IPS DF 4.7 (cell line): ENCODE results near the gene PDE8B.

Experiments used
- DNase-seq: peaks from one replicate; pipeline ENCODE4 v3.0.0-alpha.2; 2013; ENCODE audit warnings: low spot score; ENCODE audit errors: extremely low read depth

PDE8B gene

DNA sequence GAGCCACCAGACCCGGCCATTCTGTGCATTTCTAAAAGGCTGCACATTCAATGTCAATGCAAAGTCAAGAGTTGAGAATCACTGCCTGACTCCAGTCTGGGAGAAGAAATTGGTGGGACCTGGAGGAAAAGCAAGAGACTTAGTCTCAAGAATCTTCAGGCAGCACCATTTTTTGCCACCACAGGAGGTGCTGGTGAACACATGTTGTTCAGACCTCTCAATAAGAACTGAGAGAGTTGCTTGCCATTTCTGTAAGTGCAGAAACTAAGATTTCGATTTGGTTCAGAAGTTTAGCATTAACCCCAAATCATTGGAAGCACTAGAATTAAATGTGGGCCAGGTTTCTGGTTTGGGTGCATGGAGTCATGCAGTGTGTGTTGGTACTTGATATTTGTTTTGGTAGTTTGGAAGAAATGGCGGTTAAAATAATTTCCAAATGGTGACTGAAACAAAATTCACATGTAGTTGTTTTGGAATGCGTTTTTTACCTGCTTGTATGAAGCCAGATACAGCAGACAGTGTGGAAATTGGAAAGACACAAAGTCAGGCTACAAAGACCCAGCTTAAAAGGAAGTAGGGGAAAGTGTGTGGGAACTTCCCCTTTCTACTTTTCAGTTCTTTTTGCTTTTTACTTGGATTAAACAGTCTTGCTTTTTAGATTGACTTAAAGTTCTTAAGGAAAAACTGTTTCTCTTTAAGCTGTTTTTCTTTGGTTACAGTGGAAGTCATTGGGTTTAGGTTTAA, 20.4 kb downstream of the PDE8B start:
- no peak for DNase-seq

DNA sequence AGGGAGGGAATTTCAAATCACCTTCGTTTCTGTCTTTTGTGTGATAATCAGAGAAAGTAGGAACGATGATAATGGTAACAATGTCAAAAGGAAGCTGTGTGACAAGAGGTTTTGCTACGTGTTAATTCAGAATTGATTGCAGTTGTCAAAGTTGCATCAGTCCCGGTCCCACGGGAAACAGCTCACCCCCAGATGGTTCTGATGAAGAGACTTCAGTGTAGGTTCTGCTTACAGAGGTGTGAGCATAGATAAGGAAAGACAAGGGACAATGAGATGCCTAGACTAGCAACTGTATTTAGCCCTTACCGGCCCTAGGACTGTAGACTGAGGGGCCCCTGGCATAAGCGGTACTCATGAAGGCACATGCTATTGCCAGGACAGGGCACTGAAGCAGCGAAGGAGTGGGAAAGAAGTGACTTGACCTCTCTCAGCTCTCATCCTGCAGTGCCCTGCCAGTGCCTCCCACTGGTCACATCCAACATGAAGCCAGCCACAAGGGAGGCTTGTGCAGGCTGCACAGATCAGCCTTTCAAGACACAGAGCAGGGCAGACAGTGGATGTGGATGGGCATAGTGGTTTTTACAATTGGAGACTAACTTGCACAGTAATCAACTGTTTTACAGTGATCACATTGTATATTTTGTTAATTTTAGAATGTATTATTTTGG, 21.1 kb downstream of the PDE8B start:
- no peak for DNase-seq

DNA sequence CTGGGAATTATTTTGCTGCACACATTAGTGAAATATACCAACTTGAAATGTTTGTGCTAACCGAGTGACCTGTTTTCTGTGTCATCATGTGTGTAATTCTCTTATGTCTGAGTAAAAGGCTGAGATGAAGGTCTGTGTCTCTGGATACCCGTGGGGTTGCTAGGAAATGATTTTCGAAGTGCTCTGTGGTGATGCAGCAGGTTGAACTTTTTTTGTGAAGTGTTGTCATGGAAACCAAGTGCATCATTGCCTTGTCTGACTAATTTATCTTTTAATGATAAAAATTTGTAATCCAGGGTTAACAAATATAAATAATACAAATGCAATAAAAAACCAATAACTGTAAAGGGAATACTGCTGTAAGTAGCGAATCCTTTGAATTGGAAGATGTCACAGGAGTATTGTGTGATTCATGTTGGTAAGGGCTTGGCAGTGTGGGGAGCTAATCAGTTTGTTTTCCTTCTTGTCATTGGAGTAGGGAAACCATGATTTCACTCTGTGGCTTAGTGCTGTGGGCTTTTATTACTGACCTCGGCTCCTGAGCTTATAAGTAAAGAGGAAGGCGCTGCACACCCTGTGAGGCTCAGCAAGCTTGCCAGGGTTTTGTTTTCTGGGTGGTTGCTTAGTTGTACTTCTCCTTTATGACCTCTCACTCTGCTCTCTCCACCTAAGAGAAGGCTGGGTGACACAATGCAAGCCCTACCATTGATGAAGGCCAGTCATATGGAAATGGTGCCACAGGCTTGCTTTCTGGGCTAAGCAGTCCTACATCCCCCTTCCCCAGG, 22.3 kb downstream of the PDE8B start:
- no peak for DNase-seq

DNA sequence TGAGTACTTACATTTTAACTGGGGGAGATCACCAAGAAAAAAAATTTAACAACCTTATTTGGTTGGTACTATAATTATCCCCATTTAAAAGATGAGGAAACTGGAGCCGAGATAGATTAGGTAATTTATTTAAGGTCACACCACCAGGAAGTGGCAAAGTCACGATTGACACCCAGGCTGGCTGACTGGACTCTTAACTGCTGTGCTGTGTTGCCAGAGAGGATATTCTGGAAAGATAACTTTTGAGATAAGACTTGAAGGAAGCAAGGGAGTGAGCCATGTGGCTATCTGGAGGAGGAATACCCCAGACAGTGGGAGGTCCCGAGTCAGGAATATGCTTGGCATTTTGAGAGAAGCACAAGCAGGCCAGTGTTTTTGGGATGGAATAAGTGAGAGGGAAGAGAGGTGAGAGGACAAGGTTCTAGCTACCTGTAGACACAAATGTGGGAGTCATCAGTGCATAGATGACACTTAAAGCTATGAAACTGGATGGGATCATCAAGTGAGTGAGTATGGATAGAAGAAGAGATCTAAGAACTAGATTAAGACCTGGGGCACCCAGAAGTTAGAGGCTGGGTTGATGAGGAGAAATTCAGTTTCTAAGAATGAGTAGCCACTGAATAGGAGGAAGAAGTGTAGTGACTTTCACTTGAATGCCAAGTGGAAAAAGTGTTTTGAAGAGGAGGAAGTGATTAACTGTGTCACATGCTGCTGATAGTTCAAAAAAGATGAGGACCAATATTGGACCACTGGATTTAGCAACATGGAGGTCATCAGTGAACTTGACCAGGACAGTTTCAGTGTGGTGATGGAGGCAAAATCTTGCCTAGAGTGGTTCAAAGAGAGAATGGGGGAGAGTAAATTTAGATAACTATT, 25.6 kb downstream of the PDE8B start:
- no peak for DNase-seq

DNA sequence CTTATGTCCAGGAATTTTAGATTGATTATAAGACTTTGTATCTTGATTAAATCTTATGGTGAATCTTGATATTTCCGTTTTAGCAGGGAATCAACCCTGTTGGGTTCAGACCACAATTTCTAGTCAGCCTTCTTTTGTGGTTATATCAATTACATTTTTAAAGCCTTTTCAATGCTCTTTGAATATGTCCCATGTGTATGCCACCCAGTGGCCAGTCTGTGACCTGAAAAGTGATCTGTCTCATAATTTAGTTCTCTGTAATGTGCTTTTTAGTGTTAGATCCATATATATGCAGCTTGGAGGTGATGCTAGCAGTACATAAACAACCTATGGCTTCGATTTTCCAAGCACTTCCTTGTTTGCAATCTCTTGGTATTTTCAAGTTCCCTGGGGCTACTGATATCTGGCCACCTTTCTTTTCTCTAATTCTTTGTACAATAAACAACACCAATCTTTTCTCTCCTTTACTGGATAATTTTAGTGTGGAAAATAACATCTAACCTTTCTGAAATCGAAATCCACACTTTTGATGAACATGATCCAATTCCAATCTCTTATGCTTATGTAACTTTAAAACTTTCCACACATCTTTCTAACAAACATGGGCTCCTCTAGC, 28.8 kb downstream of the PDE8B start:
- DNase-seq = no peak

DNA sequence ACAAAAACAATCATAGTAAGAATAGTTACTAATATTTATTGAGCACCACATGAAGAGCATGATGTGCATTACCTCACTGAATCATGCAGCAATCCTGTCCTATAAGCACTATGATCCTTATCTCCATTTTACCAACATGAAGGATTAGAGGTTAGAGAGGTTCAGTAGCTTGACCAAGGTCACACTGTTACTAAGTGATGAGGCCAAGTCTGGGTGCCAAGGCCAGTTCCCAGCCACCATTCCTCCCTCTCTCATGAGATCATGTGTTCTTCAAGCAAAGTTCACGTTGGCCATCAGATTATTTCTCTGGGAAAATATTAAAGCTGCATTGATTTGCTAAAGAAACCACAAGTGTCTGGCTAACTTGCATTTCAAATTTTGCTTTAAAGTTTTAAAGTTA, 31.0 kb downstream of the PDE8B start:
- no peak for DNase-seq

DNA sequence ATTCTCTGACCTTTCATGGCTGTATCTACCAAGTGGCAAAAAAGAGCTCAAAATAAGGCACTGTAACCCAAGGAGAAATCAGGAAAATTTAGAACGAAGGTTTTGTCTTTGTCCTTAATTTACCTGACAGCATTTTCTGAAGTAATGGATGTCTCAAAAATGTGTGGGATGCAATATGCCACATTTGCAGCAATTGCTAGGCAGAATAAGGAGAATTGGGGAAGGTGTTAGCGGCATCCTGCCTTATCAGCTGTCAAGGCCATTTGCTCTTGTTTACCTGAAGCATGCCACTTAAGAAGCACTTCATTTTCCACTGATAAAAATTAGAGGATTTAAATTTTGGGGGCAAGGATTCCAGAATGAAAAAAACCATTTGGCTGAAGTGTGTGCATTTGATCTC, 39.0 kb downstream of the PDE8B start:
- no peak for DNase-seq

DNA sequence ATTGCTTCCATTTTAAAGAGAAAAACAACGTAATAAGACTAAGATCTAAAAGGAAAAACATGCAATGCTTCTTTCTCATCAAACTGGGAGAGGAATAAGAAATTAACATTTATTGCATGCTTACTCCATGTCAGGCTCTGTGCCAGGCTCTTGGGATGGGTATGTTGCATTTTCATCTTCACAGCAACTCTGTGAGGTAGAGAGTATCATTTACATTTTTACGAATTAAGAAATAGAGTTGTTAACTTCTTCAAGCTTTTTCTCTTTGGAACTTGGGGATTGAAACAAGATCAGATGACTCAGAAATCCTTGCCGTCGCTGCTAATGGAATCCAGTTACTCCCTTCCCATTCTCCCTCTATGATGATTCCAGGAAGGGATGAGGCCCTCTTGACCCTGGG, 39.5 kb downstream of the PDE8B start:
- DNase-seq = no peak

DNA sequence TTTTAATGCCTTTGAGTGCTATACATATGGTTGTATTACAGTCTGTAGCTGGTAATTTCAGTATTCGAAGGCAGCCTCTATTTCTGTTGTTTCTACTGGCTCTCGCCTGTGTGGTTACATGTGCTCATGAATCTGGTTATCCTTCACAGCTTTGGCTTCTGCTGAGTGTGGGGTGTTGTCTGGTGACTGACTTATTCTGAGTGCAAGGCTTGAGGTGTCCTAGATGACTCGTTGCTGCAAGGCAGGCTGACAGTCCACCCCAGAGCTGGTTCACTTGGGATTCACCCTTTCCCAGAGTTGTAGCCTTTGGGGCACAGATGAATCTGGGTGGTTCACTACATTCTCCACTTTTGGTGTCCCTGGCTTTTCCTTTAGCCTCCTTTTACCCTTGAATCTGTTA, 41.4 kb downstream of the PDE8B start:
- no peak for DNase-seq

DNA sequence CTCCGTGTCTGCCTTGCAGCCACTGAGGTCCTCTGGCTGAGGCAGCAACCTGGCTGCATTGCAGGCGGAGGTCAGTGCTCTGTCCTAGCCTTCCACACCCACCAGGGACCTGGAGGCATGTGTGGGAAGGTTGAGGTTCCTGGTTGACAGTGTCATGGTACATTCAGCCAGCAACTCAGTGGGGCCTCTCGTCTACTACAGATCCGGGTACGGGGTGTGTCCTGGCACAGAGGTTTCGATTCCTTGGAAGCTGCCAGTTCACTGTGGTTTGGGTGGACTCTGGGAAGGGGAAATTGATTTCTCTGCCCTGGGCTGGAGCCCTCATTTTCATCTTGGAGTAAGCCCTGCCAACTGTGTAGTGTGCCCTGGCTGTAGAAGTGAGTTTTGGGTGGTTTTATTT, 45.1 kb downstream of the PDE8B start:
- no peak for DNase-seq

DNA sequence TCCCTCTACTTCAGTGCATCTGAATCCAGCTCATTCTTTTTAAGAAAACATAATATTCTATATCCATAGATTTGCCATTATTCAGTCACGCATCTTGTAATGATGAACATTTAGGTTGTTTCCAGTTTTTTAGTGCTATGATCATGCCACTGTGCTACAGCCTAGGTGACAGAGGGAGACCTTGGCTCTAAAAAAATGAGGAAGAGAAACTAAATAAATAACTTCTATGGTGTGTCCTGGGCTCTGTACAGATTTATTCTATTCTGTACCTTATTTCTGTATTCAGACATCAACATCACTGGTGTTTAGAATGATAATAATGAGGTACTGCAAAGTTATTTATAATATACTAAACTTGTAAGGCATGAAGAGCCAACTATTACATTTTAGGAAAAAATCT, 45.9 kb downstream of the PDE8B start:
- DNase-seq = no peak

DNA sequence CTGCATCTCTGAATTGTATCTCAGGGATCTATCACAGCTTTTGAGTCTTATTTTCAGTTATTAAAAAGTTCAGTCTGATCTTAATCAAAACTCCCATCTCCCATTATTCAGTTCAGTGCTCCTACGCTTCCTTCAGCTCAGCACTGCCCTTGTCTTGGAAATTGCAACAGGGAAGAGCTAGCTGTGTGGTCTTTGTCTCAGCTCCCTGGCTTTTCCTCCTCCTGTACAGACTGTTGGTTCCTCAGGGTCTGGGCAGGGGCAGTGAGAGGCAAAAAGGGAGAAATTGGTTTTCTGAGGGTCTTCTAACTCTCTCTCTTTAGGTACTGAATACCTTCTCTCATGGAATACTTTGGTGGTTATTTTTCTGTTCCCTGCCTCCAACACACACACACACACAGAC, 48.2 kb downstream of the PDE8B start:
- DNase-seq = no peak

DNA sequence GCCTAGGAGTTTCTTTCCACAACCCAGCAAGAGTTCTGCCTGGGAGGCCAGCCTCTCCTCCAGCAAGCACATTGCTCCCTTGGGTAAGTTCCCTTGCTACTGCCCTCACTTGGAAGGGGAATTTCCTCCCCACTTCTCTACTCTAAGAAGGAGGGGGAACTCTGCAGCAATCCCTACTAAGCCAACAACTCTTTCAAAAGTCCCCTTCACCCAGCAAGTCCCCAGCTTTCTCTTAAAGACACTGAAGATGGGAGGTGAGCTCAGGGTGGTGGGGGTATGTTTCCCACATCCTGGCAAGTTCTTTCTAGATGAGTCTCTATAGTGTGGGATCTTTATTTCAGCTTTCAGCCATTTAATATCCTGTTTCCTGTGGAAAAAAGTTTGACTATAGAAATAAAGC, 49.0 kb downstream of the PDE8B start:
- no peak for DNase-seq

DNA sequence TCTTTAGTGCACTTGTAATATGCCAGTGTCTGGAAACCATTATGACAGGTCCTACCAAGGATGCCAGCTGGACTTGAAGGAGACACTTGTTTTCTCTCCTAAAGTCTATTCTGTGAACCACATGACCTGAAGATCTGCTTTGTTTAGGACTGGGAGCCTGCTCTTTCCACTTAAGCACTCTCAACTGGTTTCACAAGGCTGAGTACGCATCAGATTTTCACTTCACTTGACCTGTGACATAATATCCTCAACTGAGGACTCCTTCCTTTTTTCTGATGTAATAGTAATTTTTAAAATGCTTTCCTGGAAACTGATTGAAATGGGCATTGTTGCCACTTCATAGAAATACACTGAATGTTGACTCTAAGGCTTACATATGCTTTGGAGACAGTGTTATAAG, 52.2 kb downstream of the PDE8B start:
- DNase-seq = no peak

DNA sequence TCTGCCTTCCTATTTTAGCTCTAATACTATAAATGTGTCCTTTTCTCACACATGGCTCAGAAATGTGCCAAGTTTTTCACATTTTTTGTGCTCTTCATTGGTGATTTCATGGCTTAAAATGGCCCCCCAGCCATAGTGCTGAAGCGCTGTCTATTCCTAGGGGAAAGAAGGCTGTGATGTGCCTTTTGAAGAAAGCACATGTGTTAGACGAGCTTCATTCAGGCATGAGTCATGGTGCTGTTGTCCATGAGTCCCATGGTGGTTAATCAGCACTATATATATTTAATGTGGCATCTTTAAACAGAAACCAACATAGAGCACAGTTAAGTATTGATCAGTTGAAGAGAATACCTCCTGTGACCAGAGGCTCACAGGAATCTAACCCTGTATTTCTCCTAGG, 55.8 kb downstream of the PDE8B start:
- DNase-seq = no peak

DNA sequence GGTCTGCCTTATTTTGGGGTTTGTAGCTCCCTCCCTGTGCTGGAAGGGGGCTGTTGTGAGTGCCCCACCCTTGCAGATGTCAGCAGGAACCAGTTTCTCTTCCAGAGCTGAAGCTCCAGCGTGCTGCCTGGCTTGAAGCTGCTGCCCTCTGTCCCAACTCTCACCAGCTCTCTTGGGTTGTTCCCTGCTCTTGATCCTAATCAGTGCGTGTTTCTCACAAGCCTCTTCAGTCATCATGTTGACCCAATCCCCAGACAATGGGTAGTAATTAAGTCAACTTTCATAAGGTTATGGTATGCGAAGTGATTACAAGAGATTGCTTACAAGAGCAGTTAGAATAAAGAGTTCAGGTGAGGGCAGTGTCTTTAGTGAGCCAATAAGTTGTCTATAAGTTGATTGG, 57.0 kb downstream of the PDE8B start:
- DNase-seq = no peak

DNA sequence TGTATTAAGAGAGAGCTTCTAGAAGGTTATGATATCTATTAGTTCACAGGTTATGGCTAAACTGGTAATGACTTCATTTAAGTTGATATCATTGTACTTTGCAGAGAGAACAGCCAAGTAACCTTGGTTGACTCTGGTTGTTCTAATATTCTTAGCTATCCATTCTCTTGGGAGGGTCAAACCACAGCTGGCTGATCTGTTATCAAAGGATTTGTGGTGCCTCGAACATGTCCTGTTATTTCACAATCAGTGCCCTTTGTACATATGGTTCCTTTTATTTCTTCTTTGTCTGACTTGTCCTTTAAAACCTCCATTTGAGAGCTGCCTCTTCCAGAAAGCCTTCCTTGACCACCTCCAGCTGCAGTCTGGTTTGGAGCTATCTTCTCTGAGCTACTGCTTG, 61.7 kb downstream of the PDE8B start:
- DNase-seq = no peak

DNA sequence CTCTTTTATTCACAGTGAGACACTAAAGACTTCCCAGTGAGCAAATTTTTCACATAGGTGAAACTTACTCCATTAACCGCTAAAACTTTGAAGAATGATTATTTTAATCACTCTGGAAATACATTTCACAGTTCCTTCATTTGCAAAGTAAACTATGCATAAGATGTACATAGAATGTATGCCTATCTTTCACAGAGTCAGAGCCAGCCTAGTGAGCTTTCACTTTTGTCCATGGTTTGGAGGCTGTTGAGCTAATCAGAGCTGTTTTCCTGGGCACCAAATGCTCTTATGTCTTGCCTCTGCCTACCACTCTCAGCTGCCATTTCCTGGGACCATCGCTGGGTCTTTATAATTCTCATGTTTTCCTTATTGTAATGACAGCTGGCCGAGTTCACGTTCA, 67.3 kb downstream of the PDE8B start:
- DNase-seq = no peak

DNA sequence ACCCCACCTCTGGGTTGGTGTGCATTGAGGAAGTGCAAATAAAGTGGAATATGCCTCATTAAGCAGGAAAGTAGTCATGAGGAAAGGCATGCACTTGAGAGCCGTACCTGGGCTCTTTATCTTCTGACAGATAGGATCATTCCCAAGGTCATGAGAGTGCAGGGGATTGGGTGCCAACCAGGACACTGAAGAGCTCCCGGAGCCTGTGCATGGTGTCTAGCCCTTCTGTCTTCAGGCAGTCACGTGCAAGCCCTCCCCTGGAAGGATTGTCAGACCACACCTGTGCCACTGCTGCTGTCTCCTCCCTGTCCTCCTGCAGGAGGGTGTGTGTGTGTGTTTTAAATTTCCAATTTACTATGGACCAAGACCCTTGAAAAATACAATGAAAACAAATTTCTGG, 69.6 kb downstream of the PDE8B start:
- DNase-seq = no peak

DNA sequence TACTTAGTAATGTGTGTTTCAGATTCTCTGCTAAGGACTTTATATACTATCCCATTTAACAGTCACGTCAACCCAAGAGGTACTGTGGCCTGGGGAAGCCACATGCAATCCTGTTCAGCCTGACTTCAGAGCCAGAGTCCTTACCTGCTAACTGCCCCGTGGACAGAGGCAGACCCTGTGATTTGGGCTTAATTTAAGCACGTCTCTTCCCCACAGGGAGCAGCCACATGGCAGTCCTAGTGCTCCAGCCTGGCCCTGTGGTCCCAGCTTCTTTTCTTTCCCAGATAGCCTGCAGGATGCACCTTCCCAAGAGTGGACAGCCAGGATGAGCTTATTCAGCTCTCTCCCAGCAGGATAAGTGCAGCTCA, 71.5 kb downstream of the PDE8B start:
- DNase-seq = no peak

DNA sequence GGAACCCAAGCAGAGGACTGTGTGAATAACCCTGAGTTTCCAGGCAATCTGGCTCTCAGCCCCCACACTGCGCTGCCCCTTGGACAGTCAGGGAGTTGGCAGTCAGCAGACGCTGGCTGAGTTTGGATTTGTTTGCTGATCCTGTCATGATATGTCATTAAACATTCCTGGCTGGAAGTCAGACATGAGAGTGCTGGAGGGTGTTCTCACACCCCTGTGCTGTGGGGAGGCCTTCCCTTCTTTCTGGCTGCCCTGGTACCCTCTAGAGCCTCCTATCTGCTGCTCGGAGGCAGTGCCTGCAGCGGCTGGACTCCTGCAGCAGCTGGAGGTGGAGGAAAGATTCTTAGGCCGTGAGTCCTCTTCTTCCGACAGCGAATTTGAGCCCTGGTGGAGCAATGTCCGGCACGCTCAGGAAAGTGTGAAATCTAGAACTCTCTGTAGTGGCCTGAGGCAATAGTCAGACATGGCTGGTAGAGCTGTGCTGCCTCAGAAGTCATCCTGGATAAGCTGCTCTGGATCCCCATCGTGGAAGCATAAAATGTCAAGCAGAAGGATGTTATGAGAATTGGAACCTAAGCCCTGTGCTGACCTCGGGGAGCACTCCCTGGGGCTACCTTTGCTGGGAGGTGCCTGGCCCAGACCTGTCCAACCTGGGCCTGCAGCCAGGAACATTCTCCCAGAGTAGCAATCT, 72.0 kb downstream of the PDE8B start:
- DNase-seq = no peak
